NCI-H510A treated with DMSO at 0.1 percent for 48 hours (cell line): ENCODE results near the gene MOSPD3.
A peak's percentile ranks its signal among the peaks of the same experiment; 100 is the strongest.
"Not testable (repeated sequence)": the region's sequence is repeated elsewhere in the genome, so short reads cannot be mapped to it uniquely, and the experiment has no call there.

Source experiments
- DNase-seq: peaks from one replicate; lab custom pipeline; 2025; lab: John Stamatoyannopoulos, UW

The MOSPD3 gene

GRCh38 chr7:100626055-100626454 lies 13.7 kb downstream of the MOSPD3 start:
- DNase-seq: no peak

GRCh38 chr7:100626530-100627237 lies 14.3 kb downstream of the MOSPD3 start:
- DNase-seq: peak; percentile 47

- no peak for DNase-seq
These were observed 14.9 kb downstream of the MOSPD3 start for GRCh38 chr7:100627238-100627549.

DNA sequence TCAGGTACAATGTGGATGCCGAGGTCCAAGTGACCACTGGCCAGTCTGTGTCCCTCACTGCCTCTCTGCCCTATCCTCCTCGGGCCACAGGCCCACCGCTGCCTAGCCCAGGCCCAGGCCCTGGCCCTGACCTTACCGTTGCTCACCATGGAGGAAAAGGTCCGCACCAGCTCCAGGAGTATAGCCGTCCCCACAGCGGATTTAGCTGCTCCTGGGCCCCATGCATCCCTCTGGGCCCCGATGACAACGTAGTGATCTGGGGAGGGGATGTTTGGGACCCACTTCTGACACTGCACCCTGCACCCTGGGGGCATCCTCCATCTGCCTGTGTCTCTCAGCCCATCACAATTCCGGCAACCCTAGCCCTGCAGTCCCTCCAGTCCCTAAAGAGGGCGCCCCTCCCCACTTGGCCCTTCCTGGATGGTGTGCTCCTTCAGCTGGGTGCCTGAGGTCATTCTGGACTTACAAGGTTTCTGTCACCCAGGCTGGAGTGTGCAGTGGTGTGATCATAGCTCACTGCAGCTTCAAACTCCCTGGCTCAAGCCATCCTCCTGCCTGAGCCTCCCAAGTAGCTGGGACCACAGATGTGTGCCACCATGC lies 16.9 kb downstream of the MOSPD3 start:
- no peak for DNase-seq

DNA sequence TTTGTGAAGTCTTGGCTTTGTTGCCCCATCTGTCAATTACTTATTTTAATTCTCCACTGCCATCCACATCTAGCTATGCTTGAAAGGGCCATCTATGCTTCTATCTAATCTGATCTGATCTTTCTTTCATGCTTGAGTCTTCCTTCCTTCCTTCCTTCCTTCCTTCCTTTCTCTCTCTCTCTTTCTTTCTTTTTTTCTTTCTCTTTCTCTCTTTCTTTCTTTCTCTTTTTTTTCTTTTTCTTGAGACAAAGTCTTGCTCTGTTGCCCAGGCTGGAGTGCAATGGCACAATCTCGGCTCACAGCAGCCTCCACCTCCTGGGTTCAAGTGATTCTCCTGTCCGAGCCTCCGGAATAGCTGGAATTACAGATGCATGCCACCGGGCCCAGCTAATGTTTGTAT lies 17.7 kb downstream of the MOSPD3 start:
- no peak for DNase-seq

GRCh38 chr7:100632951-100633717 lies 20.8 kb downstream of the MOSPD3 start:
- no peak for DNase-seq

- no peak for DNase-seq
These were observed 27.7 kb downstream of the MOSPD3 start for GRCh38 chr7:100639995-100640516.

DNA sequence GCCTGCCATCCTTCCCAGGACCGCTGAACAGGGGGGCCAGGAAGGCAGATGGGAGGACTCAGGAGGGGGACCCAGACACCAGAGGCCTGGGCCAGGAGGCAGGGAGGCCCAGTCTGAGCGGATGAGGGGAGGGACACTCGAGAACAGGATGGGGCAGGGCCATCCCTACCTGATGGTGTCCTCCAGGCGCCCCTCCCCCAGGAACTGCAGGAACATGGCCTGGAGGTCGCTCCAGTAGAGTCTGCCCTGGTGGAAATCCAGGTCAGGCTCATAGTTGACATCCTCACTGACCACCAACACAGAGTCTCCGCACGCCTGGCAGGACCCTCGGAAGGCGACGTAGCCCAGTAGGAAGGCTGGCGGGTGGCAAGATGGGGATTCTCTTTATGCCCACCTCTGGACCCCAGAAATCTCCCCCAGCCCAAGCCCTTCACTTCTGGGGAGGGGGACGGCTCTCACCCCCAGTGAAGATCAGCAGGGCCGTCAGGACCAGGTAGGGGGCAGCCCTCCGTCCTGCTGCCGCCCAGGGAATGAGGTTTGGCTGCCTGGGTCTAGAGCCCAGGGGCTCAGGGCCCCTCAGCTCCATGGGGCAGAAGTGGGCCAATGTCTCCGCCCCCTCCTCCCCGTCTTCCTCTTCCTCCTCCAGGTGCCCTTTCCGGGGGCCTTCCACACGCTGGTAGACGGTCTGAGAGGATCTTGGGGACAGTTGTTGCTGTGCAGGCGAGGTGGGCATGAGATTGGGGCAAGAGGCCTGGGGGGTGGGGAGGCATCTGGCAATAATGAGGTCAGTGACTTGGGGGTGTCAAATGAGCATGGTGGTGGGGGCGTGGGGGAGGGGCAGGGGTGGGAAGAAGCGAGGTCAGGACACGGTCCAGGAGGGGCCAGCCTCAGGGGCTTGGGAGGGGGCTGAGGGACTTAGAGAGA lies 28.4 kb downstream of the MOSPD3 start:
- DNase-seq: no peak

- DNase-seq: no peak
These were observed 29.1 kb downstream of the MOSPD3 start, which contains the start of gene TFR2 for GRCh38 chr7:100641463-100641859. Gene TFR2, minus strand, starts transcription at chr7:100641552. Its CDS starts 43 bp downstream, at chr7:100641509.

DNA sequence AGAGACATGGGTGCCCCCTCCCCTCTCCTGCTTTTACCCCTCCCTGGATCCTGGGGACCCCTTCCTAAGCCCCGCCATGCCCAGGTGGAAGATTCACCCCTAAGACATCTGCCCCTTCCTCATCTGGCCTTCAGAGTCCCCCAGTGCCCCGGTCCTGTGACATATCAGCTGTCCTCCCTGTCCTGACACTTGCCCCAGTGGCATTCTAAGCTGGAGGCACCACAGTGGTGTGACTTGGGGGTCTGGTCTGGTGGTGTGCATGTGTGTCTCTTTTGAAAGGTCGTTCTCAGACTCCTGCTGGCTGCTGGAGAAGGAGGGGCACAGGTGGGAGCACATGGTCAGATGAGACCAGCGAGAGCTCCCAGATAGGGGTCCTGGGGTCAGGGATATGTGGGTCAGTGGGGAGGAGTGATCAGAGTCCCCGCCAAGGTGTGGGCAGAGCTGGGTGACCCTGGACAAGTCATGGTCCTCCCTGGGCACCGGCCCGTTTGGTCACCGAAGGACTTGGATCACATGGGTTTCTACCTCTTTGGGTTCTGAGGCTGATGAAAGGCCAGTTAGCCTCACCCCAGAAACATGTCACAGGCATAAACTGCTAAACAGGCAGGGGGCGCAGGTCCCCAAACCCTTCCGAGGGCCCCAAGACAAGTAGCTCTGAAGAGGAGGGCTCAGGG lies 29.7 kb downstream of the MOSPD3 start:
- DNase-seq: no peak

DNA sequence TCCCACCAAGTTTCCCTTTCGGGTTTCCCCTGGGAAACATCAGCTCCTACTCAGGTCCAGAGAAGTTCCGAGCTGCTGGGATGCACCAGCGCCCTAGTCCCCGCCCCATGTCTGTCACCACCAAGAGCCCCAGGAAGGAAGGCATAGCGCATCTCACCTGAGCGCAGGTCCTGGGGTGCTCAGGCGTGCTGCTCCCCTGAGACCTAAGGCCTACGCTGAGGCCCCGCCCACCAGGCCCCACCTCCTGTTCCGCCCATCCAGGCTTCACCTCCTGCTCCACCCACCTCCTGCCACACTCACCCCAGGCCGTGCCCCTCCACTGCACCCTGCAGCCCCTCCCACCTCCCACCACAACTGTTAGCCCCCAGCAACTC lies 30.2 kb downstream of the MOSPD3 start:
- DNase-seq: no peak

DNA sequence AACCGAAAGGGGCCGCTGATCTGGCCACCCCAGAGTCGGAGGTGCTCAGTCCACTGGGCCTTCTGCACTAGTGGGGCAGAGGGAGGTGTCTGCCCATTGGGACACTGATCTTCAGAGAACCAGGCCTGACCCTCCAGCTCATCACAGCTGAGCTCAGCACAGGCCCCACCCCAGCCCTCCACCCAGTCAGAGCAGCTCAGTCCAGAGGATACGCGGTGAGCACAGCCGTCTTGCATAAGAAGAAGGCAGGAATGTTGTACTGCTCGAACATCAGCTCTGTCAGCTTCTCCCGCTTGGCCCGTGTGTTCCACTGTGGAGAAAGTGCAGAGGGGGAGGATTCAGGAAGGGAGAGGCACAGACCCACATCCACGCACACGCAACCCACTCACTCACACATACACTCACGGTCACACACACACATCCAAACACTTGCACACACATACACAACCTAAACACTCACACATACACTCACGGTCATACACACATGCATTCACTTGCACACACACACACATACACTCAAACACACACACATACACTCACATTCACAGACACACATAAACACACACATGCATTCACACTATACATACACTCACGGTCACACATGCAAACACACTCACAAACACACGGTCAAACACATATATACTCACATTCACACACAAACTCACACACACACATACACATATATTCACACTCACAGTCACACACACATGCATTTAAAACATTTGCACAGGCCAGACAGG lies 37.7 kb downstream of the MOSPD3 start:
- no peak for DNase-seq

DNA sequence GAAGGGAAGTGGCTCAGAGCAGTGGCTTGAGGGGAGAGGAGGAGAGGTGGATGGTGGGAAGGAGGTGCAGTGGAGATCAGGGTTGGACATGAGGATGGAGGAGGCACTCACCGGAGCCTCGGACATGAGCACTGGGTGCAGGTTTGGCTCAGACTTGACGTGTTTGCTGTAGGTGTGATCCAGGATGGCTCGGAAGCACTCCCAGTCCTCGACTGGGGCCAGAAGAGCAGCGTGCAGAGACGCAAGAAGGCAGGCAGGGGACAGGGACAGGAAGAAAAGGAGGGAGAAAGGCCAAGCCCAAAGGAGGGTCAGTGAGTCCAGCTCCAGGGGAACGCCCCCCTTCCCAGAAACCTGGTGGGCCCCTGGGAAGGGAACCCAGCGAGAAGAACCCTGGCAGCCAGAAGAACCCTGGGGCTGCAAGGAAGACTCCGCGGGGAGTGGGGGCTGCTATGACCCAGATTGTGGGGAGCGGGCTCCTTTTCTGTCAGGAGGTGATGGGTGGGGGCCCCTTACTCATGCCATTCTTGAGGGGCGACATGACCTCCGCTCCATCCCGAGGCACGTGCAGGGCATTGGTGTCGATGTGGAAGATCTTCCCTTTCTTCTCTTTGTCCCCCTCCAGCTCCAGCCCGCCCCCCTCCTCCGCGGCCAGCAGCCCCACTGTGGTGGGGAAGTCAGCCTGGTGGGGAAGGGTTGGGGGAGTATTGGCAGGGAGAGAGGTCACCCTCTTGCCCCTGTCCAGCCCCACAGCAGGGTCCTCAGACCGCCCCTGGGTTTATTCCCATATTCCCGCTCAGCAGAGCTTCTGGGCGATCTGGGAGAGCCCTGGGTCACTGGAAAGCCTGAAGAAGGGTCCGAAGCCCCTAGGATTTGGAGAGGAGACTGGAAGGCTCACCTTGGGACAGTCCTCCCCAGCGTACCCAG lies 42.8 kb downstream of the MOSPD3 start:
- DNase-seq: no peak

GRCh38 chr7:100655908-100656674 lies 43.8 kb downstream of the MOSPD3 start, which contains the start of gene ACTL6B:
Gene ACTL6B, minus strand, starts transcription at chr7:100656448. Its CDS starts 94 bp downstream, at chr7:100656354.
- peak; percentile 52 for DNase-seq

- not testable (repeated sequence) for DNase-seq
These were observed 49.9 kb downstream of the MOSPD3 start for GRCh38 chr7:100662194-100662776.
